H1 (cell line): Measurements from ENCODE around the gene KCNAB3. TPM values are rescaled to one million over a fixed set of nuclear protein-coding genes. Genes with fewer than 3 reads are reported as not detected.
"Not testable (repeated sequence)": the region's sequence is repeated elsewhere in the genome, so short reads cannot be mapped to it uniquely, and the experiment has no call there.

Experiments used
- CTCF ChIA-PET: fragments of 300-600 bp; sonication (Branson Sonifier 250); formaldehyde crosslinking; loops from one replicate; lab custom pipeline; 2021; ENCODE audit not compliant: partially characterized antibody; lab: Charles Lee
- POLR2A ChIA-PET: fragments of 300-600 bp; sonication (Branson Sonifier 250); formaldehyde crosslinking; loops from one replicate; lab custom pipeline; 2021; ENCODE audit warnings: inconsistent platforms; ENCODE audit not compliant: partially characterized antibody; lab: Charles Lee
- DNase-seq, 2 experiments: peaks; one replicate each; pipeline versions ENCODE4 v3.0.0 to v3.0.0-alpha.2; 2010 to 2022; ENCODE audit warnings: low spot score in 2 of 2, low read depth in 1 of 2, mixed read lengths in 1 of 2
- FAIRE-seq: peaks from 2 replicates; lab custom pipeline; 2011; peaks lifted over from hg19 to GRCh38; lab: Jason Lieb, UNC
- H2AFZ ChIP-seq: 2 replicates; pipeline ENCODE4 v1.8.1; 2012; ENCODE audit warnings: low read length, inconsistent platforms
- H2AK5ac ChIP-seq: 2 replicates; pipeline ENCODE4 v1.6.1; 2013; ENCODE audit warnings: low read depth, low read length
- H2BK120ac ChIP-seq: replicated peaks from 2 replicates; pipeline ENCODE3; 2013; ENCODE audit warnings: low read depth, low read length, inconsistent platforms
- H2BK12ac ChIP-seq: 2 replicates; pipeline ENCODE4 v1.6.1; 2013; ENCODE audit warnings: low read depth, low read length
- H2BK15ac ChIP-seq: 2 replicates; pipeline ENCODE4 v1.6.1; 2013; ENCODE audit warnings: low read length
- H2BK20ac ChIP-seq: 2 replicates; pipeline ENCODE4 v1.6.1; 2013; ENCODE audit warnings: low read length
- H2BK5ac ChIP-seq: 2 replicates; pipeline ENCODE4 v1.6.1; 2013; ENCODE audit warnings: low read depth, low read length
- H3K14ac ChIP-seq: 2 replicates; pipeline ENCODE4 v1.6.1; 2013; ENCODE audit warnings: inconsistent platforms; ENCODE audit not compliant: insufficient read length
- H3K18ac ChIP-seq: 2 replicates; pipeline ENCODE4 v1.6.1; 2013; ENCODE audit warnings: low read length; ENCODE audit errors: extremely low read depth
- H3K23ac ChIP-seq: 2 replicates; pipeline ENCODE4 v1.6.1; 2013; ENCODE audit warnings: inconsistent platforms; ENCODE audit not compliant: insufficient read length
- H3K23me2 ChIP-seq: 2 replicates; pipeline ENCODE4 v1.6.1; 2013; ENCODE audit warnings: low read depth, low read length
- H3K27ac ChIP-seq: 2 replicates; pipeline ENCODE4 v1.6.1; 2011; ENCODE audit warnings: low read depth, low read length, inconsistent platforms
- H3K27me3 ChIP-seq, 4 experiments: replicated peaks in 1 of 4; 1 replicate in 1 of 4; 2 replicates in 3 of 4; pipeline versions ENCODE4 v1.6.1 to v1.8.1; 2011 to 2013; ENCODE audit warnings: low read length in 3 of 4, mild to moderate bottlenecking in 3 of 4, inconsistent platforms in 2 of 4, mixed read lengths in 2 of 4, moderate library complexity in 1 of 4; ENCODE audit not compliant: control insufficient read depth in 3 of 4, insufficient read depth in 3 of 4; ENCODE audit errors: extremely low read depth in 1 of 4
- H3K36me3 ChIP-seq, 4 experiments: 2 replicates each; pipeline versions ENCODE4 v1.6.1 to v1.8.1; 2011 to 2013; ENCODE audit warnings: mild to moderate bottlenecking in 4 of 4, low read length in 3 of 4, moderate library complexity in 2 of 4, control low read depth in 1 of 4, inconsistent platforms in 1 of 4; ENCODE audit not compliant: insufficient read depth in 4 of 4, control insufficient read depth in 2 of 4
- H3K4ac ChIP-seq: replicated peaks from 2 replicates; pipeline ENCODE3; 2013; ENCODE audit warnings: low read length, low read depth, mixed read lengths, inconsistent platforms; ENCODE audit not compliant: insufficient read length
- H3K4me1 ChIP-seq, 4 experiments: replicated peaks in 1 of 4; 1 replicate in 1 of 4; 2 replicates in 3 of 4; pipeline versions ENCODE4 v1.6.1 to v1.8.1; 2011 to 2013; ENCODE audit warnings: low read length in 3 of 4, inconsistent platforms in 2 of 4, mixed read lengths in 1 of 4; ENCODE audit not compliant: insufficient read depth in 4 of 4, control insufficient read depth in 3 of 4
- H3K4me2 ChIP-seq, 2 experiments: 2 replicates each; pipeline versions ENCODE4 v1.6.1 to v1.8.1; 2011 to 2013; ENCODE audit warnings: low read depth in 2 of 2, low read length in 2 of 2, control low read depth in 1 of 2, inconsistent platforms in 1 of 2, mild to moderate bottlenecking in 1 of 2; ENCODE audit not compliant: insufficient read depth in 1 of 2
- H3K4me3 ChIP-seq, 4 experiments: fragments of 200-600, 300-600 bp in 1 of 4; sonication (generic), shearing (Covaris generic), sonication (Bioruptor Twin) in 1 of 4; 2 replicates each; pipeline versions ENCODE4 v1.5.1 to v1.8.1; 2011 to 2016; ENCODE audit warnings: low read length in 4 of 4, low read depth in 3 of 4, control low read depth in 2 of 4, inconsistent platforms in 2 of 4, mild to moderate bottlenecking in 2 of 4, mixed read lengths in 1 of 4, moderate library complexity in 1 of 4; ENCODE audit not compliant: insufficient read depth in 2 of 4; ENCODE audit errors: extremely low read depth in 1 of 4
- H3K56ac ChIP-seq: replicated peaks from 2 replicates; pipeline ENCODE3; 2013; ENCODE audit warnings: low read depth, mild to moderate bottlenecking, mixed read lengths, low read length, inconsistent platforms; ENCODE audit not compliant: insufficient read length
- H3K79me1 ChIP-seq: 2 replicates; pipeline ENCODE4 v1.6.1; 2013; ENCODE audit warnings: low read depth, low read length, control low read depth
- H3K79me2 ChIP-seq, 2 experiments: 2 replicates each; pipeline versions ENCODE4 v1.6.1 to v1.8.1; 2012 to 2013; ENCODE audit warnings: low read length in 2 of 2, mild to moderate bottlenecking in 2 of 2, inconsistent platforms in 1 of 2; ENCODE audit not compliant: insufficient read depth in 2 of 2, control insufficient read depth in 1 of 2
- H3K9ac ChIP-seq, 4 experiments: replicated peaks in 1 of 4; 1 replicate in 1 of 4; 2 replicates in 3 of 4; pipeline versions ENCODE4 v1.6.1 to v1.8.1; 2011 to 2013; ENCODE audit warnings: low read depth in 3 of 4, low read length in 3 of 4, control low read depth in 2 of 4, mild to moderate bottlenecking in 2 of 4, moderate library complexity in 2 of 4, inconsistent platforms in 1 of 4; ENCODE audit errors: extremely low read depth in 1 of 4
- H3K9me3 ChIP-seq, 2 experiments: 2 replicates each; pipeline versions ENCODE4 v1.6.1 to v1.8.1; 2012 to 2013; ENCODE audit warnings: mild to moderate bottlenecking in 2 of 2, moderate library complexity in 2 of 2, control low read depth in 1 of 2, inconsistent platforms in 1 of 2, low read depth in 1 of 2, low read length in 1 of 2, mixed read lengths in 1 of 2; ENCODE audit not compliant: insufficient read depth in 2 of 2
- H4K20me1 ChIP-seq, 2 experiments: replicated peaks in 1 of 2; 2 replicates each; pipeline versions ENCODE3 to v1.8.1; 2011 to 2013; ENCODE audit warnings: inconsistent platforms in 2 of 2, low read length in 2 of 2, mild to moderate bottlenecking in 1 of 2; ENCODE audit not compliant: insufficient read depth in 2 of 2, control insufficient read depth in 1 of 2
- H4K5ac ChIP-seq: 2 replicates; pipeline ENCODE4 v1.6.1; 2013; ENCODE audit warnings: low read length, low read depth, mixed read lengths, inconsistent platforms; ENCODE audit not compliant: insufficient read length
- H4K8ac ChIP-seq: 2 replicates; pipeline ENCODE4 v1.8.0; 2013; ENCODE audit warnings: mild to moderate bottlenecking, moderate library complexity, low read length, inconsistent platforms; ENCODE audit not compliant: insufficient read depth; ENCODE audit errors: extremely low read depth
- H4K91ac ChIP-seq: replicated peaks from 2 replicates; pipeline ENCODE3; 2013; ENCODE audit warnings: low read length, mixed read lengths, inconsistent platforms; ENCODE audit not compliant: insufficient read length
- WGBS, 2 experiments: shearing (Covaris generic) in 1 of 2; methylation state at CpG; one replicate each; pipeline versions ENCODE4 v1.1.6 to v1.1.7; 2013 to 2015; ENCODE audit warnings: low lambda C conversion rate in 2 of 2, mixed read lengths in 2 of 2, inconsistent platforms in 1 of 2, low coverage in 1 of 2, missing lambda C conversion rate in 1 of 2; ENCODE audit not compliant: insufficient replicate concordance in 2 of 2, insufficient coverage in 1 of 2, insufficient read length in 1 of 2; ENCODE audit errors: extremely low coverage in 1 of 2, missing lambda C conversion rate in 1 of 2; 5-methylcytosine and 5-hydroxymethylcytosine counted together
- polyA plus RNA-seq, 7 experiments: library from polyadenylated mRNA; depleted of rRNA in 3 of 7; stranded (reverse) in 5 of 7; unstranded in 2 of 7; fragments of >200 nt in 5 of 7; fragments of 200-250 nt in 2 of 7; gene quantifications; 1 replicate in 5 of 7; 2 replicates in 1 of 7; 4 replicates in 1 of 7; pipeline versions ENCODE4 v1.2.1 to v1.2.3, GENCODE V29; 2011 to 2013; ENCODE audit warnings: missing spikeins in 2 of 7, mixed read lengths in 2 of 7
- total RNA-seq: library from RNA; stranded (reverse); fragmentation: NEBNext Ultra II Directional; extraction: Animal tissue kit (Norgen Biotek cat#: 25700); gene quantifications from 2 replicates; pipeline ENCODE4 v1.2.1, GENCODE V29; 2021

The KCNAB3 gene
- total and polyA plus RNA-seq, 2 of the 8 experiments (the other 6 are each of a cell fraction or from before 2014, with no cell fraction given), result 1.7 to 2.4 TPM

GRCh38 chr17:7953266-7953665 lies 23.6 kb upstream of the KCNAB3 start:
- H3K4me3 ChIP-seq, H3K27ac ChIP-seq: not testable (repeated sequence)
- WGBS, 2 experiments, result 89% methylated on average over 13 of the region's 13 CpGs; no CpG with 5 or more reads in 1 of the 2 experiments

More at GRCh38 chr17:7953266-7953665, 23.6 kb upstream of the KCNAB3 start:
- H2BK12ac ChIP-seq, H2BK15ac ChIP-seq, FAIRE-seq, H3K79me1 ChIP-seq, H3K23ac ChIP-seq, H3K4ac ChIP-seq, H3K9me3 ChIP-seq, H3K4me1 ChIP-seq, H2BK120ac ChIP-seq, H4K20me1 ChIP-seq, H3K23me2 ChIP-seq, H4K5ac ChIP-seq, H3K18ac ChIP-seq, H3K36me3 ChIP-seq, H3K9ac ChIP-seq, H2AK5ac ChIP-seq, H3K4me2 ChIP-seq, POLR2A ChIA-PET, H2BK20ac ChIP-seq, H3K79me2 ChIP-seq, H4K91ac ChIP-seq, DNase-seq, H3K27me3 ChIP-seq, H4K8ac ChIP-seq, H3K56ac ChIP-seq, H2BK5ac ChIP-seq, H2AFZ ChIP-seq, H3K14ac ChIP-seq: not testable (repeated sequence)
- CTCF ChIA-PET, result interaction anchor here (0.7 to 2.2 kb wide), 4 partner anchors 9 to 317 kb away, joined by 3 to 5 read pairs (median 4); no protein-coding TSS in a partner anchor
